Effector memory CD4-positive, alpha-beta T cell (primary cell): ENCODE results near the gene ACLY.
"Not testable (repeated sequence)": the region's sequence is repeated elsewhere in the genome, so short reads cannot be mapped to it uniquely, and the experiment has no call there.

ENCODE experiments used
- DNase-seq, 3 donors: peaks; one replicate each; pipeline ENCODE4 v3.0.0-alpha.2; 2020
- H3K27ac ChIP-seq: 2 replicates; pipeline ENCODE4 v1.7.0; 2013; ENCODE audit warnings: mild to moderate bottlenecking, low read length, moderate library complexity; ENCODE audit not compliant: insufficient read depth, poor library complexity, severe bottlenecking
- H3K27me3 ChIP-seq: replicated peaks from 2 replicates; pipeline ENCODE4 v1.7.0; 2013; ENCODE audit warnings: mild to moderate bottlenecking, low read length; ENCODE audit not compliant: insufficient read depth, control insufficient read depth, poor library complexity, severe bottlenecking
- H3K36me3 ChIP-seq: 2 replicates; pipeline ENCODE4 v1.7.0; 2013; ENCODE audit warnings: mild to moderate bottlenecking, low read length, moderate library complexity; ENCODE audit not compliant: control insufficient read depth, insufficient read depth
- H3K4me1 ChIP-seq: 2 replicates; pipeline ENCODE4 v1.7.0; 2013; ENCODE audit warnings: low read length, mild to moderate bottlenecking; ENCODE audit not compliant: control insufficient read depth, insufficient read depth, poor library complexity, severe bottlenecking
- H3K4me3 ChIP-seq: 2 replicates; pipeline ENCODE4 v1.7.0; 2013; ENCODE audit warnings: low read length, low read depth, mild to moderate bottlenecking; ENCODE audit not compliant: insufficient read depth, poor library complexity, severe bottlenecking
- H3K9me3 ChIP-seq: 2 replicates; pipeline ENCODE4 v1.7.0; 2013; ENCODE audit warnings: mild to moderate bottlenecking, low read length, moderate library complexity; ENCODE audit not compliant: control insufficient read depth

ACLY gene

GRCh38 chr17:41835800-41836549 lies 82.8 kb downstream of the ACLY start, which contains the start of gene NT5C3B:
Gene NT5C3B (minus strand): TSS chr17:41836232. CDS start chr17:41836193, 39 bp downstream.
- H3K36me3 ChIP-seq = no peaks in the 10 kb centered on the region
- peak within 1 kb of the TSS; percentile 79 for H3K4me3 ChIP-seq
- H3K9me3 ChIP-seq = no peaks in the 10 kb centered on the region
- peaks cover 11% of the 10 kb centered on the region for H3K4me1 ChIP-seq
- H3K27ac ChIP-seq = peak within 1 kb of the TSS; percentile 52
- H3K27me3 ChIP-seq = no peaks in the 10 kb centered on the region
- DNase-seq = peak in 2 of 3 donors; percentile 15 to 33

GRCh38 chr17:41835214-41835799 lies 83.4 kb downstream of the ACLY start:
- Histone ChIP-seq H3K9me3 (no peaks in the 10 kb centered on the region), H3K4me1 (peaks cover 11% of the 10 kb centered on the region), H3K36me3 (no peaks in the 10 kb centered on the region), H3K27ac (peak overlapping the region; percentile 52), H3K27me3 (no peaks in the 10 kb centered on the region), H3K4me3 (peak overlapping the region; percentile 79)
- no peak for DNase-seq

DNA sequence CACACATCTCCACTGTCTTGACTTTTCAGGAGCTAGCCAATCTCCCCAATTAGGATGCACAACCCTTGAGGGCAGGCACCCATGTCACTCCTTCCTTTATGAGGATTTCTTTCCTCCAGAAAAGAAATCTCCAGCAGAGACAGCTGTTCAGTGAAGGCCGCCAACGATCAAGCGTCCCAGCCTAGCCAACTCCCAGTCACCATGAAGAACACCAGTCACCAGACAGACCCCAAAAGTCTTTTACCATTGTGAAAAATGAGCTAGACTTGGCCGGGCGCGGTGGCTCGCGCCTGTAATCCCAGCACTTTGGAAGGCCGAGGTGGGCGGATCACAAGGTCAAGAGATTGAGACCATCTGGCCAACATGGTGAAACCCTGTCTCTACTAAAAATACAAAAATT lies 88.8 kb downstream of the ACLY start:
- H3K36me3 ChIP-seq, H3K27ac ChIP-seq, H3K9me3 ChIP-seq, DNase-seq, H3K4me3 ChIP-seq, H3K27me3 ChIP-seq, H3K4me1 ChIP-seq: not testable (repeated sequence)

DNA sequence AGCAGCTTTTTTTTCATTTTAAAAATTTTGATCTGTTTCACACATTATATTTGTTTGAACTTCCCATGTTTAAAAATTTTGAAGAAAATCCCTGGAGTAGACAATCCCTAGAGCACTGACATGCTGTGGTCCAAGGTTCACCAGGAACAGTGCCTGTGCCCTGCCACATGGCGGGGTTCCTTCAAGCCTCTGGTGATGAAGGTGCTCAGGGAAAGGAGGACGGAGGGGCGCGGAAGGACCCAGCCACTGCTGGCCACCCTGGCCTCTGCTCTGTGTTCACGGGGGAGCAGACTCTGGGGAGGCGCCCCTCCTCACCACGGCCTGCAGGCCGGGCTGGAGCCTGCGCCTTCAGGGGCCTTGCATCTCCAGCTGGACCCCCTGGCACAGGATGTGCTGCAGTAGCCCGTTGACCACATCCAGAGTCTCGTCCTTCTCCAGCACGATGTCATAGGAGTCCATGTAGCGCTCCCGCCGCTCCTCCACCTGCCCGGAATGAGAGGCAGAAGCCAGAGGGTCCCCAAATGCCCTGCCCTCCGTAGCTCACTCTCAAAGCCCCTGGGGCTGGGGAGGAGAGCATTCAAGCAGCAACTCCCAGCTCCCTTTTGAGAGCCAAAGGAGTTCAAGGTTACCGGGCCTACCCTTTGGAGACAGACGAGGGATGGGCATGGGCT lies 93.4 kb downstream of the ACLY start:
- no peak for DNase-seq
- Histone ChIP-seq H3K4me1 (no peaks in the 10 kb centered on the region), H3K4me3 (no peak overlapping the region), H3K9me3 (no peaks in the 10 kb centered on the region), H3K36me3 (no peaks in the 10 kb centered on the region), H3K27me3 (no peaks in the 10 kb centered on the region), H3K27ac (no peak overlapping the region)

- no peaks in the 10 kb centered on the region for H3K27me3 ChIP-seq
- DNase-seq = no peak
- no peak overlapping the region for H3K27ac ChIP-seq
- H3K9me3 ChIP-seq = no peaks in the 10 kb centered on the region
- no peaks in the 10 kb centered on the region for H3K36me3 ChIP-seq
- H3K4me1 ChIP-seq = no peaks in the 10 kb centered on the region
- no peak overlapping the region for H3K4me3 ChIP-seq
Observed at GRCh38 chr17:41824086-41824485, 94.7 kb downstream of the ACLY start.

DNA sequence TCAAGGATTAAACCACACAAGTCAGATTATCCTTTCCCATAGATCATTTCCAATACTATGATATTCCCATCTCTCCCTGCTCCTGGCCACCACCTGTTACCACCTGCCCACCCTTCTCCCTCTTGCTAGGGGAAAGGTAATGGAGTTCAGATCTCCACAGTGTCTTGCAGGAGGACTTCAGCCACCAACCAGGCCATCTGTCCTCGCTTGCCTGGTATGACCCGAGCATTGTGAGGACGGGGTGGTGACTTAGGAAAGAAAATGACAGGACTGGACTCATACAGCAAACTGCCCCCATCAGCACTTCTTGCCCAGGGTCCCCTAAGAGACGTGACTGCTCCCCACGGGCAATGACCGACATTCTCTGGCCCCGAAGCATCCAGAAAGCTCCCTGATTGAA lies 95.2 kb downstream of the ACLY start:
- Histone ChIP-seq H3K9me3 (no peaks in the 10 kb centered on the region), H3K27me3 (no peaks in the 10 kb centered on the region), H3K4me3 (no peak overlapping the region), H3K27ac (no peak overlapping the region), H3K4me1 (no peaks in the 10 kb centered on the region), H3K36me3 (no peaks in the 10 kb centered on the region)
- no peak for DNase-seq

DNA sequence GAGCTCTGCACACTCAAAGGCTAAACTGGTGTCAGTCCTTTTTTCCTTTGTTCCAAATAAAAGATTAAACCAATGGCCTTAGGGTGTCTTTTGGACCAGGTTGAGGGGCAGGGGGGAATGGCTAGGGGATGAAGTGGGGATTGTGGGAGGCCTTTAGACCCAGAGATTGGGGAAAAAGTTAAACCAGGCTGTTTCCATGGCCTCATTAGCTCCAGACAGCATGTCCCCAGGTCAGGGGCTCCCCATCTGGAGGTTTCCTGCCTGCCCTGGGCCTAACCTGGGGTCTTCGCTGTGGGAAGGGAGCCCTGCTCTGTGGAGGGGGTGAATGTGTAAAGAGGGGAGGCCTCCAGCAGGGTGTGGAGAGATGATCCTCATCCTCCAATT lies 95.6 kb downstream of the ACLY start:
- no peaks in the 10 kb centered on the region for H3K9me3 ChIP-seq
- no peaks in the 10 kb centered on the region for H3K27me3 ChIP-seq
- no peak overlapping the region for H3K4me3 ChIP-seq
- H3K4me1 ChIP-seq = no peaks in the 10 kb centered on the region
- no peaks in the 10 kb centered on the region for H3K36me3 ChIP-seq
- DNase-seq = no peak
- no peak overlapping the region for H3K27ac ChIP-seq

GRCh38 chr17:41822216-41823140 lies 96.3 kb downstream of the ACLY start:
- Histone ChIP-seq H3K4me3 (no peak overlapping the region), H3K36me3 (no peaks in the 10 kb centered on the region), H3K9me3 (no peaks in the 10 kb centered on the region), H3K27ac (no peak overlapping the region), H3K27me3 (no peaks in the 10 kb centered on the region), H3K4me1 (no peaks in the 10 kb centered on the region)
- no peak for DNase-seq

- no peaks in the 10 kb centered on the region for H3K27me3 ChIP-seq
- no peaks in the 10 kb centered on the region for H3K36me3 ChIP-seq
- H3K9me3 ChIP-seq = no peaks in the 10 kb centered on the region
- no peaks in the 10 kb centered on the region for H3K4me1 ChIP-seq
- DNase-seq = no peak
- no peak overlapping the region for H3K4me3 ChIP-seq
- H3K27ac ChIP-seq = no peak overlapping the region
Observed at GRCh38 chr17:41821776-41822175, 97.0 kb downstream of the ACLY start.
